PC-9 (cell line): ENCODE measurements around the gene SRC.

Experiments used
- CTCF ChIP-seq: fragments of 200-600 bp; sonication (generic); conservative IDR thresholded peaks from 2 replicates; pipeline ENCODE4 v1.6.1; 2017; ENCODE audit warnings: mixed run types, antibody characterized with exemption, mild to moderate bottlenecking, moderate library complexity
- EZH2 ChIP-seq: fragments of 200-600 bp; sonication (generic); IDR thresholded peaks from 2 replicates; pipeline ENCODE4 v1.8.0; 2017; ENCODE audit warnings: antibody characterized with exemption, low read depth

GRCh38 chr20:37452236-37452635 lies 106.3 kb downstream of the SRC start:
- TF ChIP-seq CTCF (no peak), EZH2 (no peak)
